UCSD-AML1 (cell line): ENCODE data around the gene ACIN1.

Experiments
- DNase-seq: peaks from one replicate; lab custom pipeline; 2025; ENCODE audit not compliant: unreplicated experiment; lab: John Stamatoyannopoulos, UW

Gene ACIN1

GRCh38 chr14:23045419-23046357, 49.2 kb downstream of the ACIN1 start:
- no peak for DNase-seq

DNA sequence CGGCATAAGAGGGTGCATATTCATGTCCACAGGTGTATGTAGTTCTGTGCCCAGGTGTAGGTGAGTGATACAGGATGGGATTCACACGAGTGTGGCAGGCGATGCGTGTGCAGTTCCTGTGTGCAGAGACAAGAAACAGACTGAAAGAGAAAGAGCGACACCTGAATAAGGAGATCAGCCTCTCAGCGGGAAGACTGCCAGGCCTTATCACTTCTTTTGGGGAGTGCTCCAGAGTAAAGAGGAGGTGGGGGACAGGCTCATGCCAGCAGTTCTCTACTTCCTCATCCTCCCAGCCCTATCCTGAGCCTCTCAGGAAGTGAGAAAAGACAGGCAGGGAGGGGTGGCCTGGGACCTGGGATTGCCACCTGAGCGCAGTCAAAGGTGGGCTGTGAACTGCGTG, 50.1 kb downstream of the ACIN1 start:
- no peak for DNase-seq

DNA sequence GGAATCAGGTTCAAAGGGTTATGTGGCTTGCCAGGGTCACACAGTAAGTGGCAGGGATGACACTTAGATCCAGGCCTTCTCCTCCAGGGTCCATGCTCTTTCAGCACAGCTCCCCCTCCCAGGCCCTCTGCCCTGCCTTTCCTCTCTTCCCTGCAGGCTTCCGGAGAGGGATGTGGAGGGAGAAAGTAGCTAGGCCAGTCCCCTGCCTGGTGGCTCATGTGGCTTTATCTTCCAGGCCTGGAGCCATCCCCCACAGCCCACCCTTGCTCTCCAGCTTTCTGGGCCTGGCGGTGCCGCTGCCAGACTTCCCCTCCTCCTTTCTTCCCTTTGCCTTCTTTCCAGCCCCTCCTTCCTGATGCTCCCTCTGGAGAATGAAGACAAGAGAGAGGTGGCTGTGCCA, 51.2 kb downstream of the ACIN1 start:
- DNase-seq = no peak

- DNase-seq = no peak
These were observed 51.8 kb downstream of the ACIN1 start for GRCh38 chr14:23043145-23043544.

DNA sequence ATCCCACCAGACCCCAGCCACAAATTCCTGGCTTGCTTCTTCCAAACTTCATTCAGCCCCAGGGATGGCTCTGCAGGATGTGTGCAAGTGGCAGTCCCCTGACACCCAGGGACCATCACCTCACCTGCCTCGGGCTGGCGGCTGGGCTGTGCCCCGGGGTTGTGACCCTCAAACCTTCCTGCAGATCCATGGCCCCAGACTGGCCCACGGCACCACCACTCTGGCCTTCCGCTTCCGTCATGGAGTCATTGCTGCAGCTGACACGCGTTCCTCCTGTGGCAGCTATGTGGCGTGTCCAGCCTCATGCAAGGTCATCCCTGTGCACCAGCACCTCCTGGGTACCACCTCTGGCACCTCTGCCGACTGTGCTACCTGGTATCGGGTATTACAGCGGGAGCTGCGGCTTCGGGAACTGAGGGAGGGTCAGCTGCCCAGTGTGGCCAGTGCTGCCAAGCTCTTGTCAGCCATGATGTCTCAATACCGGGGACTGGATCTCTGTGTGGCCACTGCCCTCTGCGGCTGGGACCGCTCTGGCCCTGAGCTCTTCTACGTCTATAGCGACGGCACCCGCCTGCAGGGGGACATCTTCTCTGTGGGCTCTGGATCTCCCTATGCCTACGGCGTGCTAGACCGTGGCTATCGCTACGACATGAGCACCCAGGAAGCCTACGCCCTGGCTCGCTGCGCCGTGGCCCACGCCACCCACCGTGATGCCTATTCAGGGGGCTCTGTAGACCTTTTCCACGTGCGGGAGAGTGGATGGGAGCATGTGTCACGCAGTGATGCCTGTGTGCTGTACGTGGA, 52.6 kb downstream of the ACIN1 start, which contains the start of gene PSMB11:
Gene PSMB11 (plus strand): TSS at position 51 of the 804 bp plus-strand sequence. CDS start 14 bp downstream, at position 65.
- no peak for DNase-seq

DNA sequence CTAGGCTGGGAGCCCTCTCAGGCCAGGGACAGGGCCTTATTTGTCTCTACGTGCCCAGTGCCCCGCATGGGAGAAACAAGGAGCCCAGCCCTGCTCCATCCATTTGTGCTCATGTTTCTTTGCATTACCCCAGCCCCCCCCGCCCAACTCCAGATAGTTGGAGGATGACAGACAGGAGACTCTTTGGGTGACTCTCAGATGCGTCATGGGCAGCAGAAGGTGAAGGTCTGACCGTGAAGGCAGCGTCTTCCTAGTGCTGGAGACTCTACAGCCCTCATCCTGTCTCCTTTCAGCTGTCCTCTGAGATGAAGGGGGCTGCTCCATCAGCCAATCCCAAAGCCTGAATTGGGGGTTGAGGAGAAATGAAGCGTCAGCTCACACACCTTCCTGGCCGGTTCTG, 53.2 kb downstream of the ACIN1 start:
- DNase-seq = no peak

- DNase-seq = no peak
These were observed 54.8 kb downstream of the ACIN1 start for GRCh38 chr14:23040100-23040499.

DNA sequence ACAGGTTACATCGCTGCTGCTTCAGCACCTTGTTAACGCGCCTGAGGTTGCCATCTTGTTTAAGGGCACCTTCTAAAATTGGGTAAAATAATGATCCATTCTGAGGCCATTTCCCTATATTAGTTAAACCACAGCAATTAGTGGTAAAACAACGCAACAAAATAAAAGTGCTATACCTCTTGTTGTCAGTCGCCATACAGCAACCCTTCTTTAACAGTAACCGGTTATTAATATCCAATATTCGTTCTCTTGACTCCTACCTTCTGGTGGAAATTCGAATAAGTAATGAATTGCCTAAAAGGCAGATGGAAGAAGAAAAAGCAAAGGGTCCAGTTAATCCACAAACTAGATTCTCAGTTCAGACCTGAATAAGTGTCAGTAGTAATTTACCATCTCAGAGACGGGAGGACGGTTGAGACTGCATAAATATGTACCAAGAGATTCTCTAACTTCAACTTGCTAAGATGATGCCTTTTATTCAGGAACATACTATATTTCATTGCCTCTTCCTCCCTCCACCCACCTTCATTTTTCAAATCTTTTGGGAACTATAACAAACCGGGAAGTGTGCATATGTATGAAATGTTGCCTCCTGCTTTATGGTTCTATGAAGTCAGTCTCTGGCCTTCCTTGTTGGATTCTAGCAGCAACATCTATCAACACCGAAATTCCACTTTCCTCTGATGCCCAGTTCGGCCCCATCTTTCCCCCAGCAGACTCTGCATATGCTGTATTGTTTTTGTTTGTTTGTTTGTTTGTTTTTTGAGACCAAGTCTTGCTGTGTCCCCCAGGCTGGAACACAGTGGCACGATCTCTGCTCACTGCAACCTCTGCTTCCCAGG, 59.4 kb downstream of the ACIN1 start:
- DNase-seq = no peak

GRCh38 chr14:23034498-23035302, 60.2 kb downstream of the ACIN1 start, which contains the start of gene PSMB5:
TSS of gene PSMB5 (minus strand) at chr14:23034900. CDS start at chr14:23034881, 19 bp downstream.
- DNase-seq = no peak

- DNase-seq = no peak
These were observed 61.0 kb downstream of the ACIN1 start for GRCh38 chr14:23033801-23034497.

DNA sequence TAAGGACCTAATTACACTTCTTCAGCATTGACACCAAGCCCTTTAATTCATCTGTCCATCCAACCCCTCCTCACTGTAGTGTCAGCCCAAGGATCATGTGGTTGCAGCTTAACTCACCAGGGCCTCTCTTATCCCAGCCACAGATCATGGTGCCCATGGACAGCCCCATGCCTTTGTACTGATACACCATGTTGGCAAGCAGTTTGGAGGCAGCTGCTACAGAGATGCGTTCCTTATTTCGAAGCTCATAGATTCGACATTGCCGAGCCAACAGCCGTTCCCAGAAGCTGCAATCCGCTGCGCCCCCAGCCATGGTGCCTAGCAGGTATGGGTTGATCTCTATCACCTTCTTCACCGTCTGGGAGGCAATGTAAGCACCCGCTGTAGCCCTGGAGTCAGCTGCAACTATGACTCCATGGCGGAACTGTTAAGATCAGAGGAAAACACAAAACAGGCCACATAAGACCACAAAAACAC, 61.6 kb downstream of the ACIN1 start:
- no peak for DNase-seq

DNA sequence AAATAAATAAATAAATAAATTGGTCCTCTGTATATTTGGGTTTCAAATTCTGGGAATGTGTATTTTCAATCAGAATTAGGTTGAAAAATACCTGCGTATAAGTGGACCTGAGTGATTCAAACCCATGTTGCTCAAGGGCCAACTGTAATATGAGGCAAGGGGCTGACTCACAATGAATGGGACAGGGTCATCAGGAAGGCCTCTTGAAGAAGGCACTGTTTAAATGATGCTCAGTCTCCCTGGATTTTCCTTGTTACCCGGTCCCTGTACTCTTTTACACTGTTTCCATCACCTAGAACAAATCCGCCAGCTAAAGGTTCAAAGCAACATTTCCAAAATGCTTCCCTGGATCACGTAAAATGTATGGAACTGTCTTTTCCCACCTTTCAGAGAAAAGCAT, 64.0 kb downstream of the ACIN1 start:
- no peak for DNase-seq

GRCh38 chr14:23028799-23029198, 66.1 kb downstream of the ACIN1 start:
- DNase-seq = no peak

GRCh38 chr14:23025151-23025814, 69.7 kb downstream of the ACIN1 start:
- DNase-seq = no peak

DNA sequence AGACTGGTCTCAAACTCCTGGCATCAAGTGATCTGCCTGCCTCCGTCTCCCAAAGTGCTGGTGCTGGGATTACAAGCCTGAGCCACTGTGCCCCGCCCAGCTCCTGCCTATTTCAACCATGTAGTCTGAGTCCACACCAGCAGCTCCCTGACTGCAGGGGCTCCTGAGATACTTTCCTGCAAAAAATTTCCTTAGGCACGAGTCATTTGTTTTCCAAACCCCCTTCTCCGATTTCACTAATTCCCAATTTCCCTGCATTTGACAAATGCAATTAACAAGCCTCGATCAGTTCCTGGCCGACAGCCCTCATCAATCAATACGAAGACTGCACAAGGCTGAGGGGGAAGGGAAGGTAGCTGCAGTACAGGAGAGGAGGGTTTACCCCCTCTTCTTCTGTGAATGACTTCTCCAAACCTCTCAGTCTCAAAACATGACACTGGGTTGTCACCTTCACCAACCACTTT, 70.3 kb downstream of the ACIN1 start:
- DNase-seq = no peak

DNA sequence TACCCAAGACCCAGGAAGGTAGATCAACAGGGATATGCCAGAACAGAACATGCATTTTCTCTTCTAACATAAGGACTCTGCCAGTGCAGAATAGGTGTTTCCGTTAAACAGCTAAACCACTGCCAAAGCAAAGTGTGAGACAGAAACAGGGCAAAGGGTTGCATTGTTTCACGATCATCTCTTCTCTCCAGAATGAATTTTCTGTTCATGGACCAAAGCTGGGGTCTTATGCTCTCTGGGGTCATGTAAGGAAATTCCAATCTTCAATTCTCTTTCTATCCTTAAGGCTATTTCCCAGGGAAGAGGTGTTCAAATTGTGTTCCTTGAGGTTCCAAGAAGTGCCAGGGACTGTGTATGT, 71.2 kb downstream of the ACIN1 start:
- DNase-seq = no peak

- no peak for DNase-seq
These were observed 71.7 kb downstream of the ACIN1 start for GRCh38 chr14:23023022-23023794.

DNA sequence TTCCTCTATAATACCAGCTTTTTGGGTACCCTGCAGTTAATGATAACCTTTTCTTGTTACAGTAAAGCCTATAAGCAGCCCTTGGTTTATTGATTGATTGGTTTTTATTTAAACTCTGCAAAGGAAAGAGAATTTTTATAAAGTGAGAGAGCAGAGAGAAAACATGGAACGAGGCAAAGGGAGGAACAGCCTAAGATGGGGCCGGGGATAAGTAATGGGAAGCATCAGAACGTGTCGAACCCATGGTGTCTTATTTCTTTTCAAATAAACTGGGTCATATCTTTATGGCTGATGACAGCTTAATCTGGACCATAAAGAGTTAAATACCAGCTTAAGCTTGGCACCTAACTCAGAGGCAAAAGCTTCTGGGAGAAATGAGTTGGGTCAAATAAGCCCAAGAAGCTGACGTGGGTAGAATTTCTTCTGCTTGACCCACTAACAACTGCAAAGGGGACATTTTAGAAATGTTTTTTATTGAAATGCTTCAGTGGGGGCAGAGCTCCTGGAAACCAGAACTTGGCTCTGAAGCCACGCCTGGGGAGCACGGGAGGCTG, 73.0 kb downstream of the ACIN1 start:
- no peak for DNase-seq
